ENCODE measurements around the gene GPR157. TPM values are rescaled to one million over a fixed set of nuclear protein-coding genes. Genes with fewer than 3 reads are reported as not detected.

Gene GPR157
- total and polyA plus RNA-seq, 2 of the 13 experiments (the other 11 are each of a cell fraction or from before 2014, with no cell fraction given): 10.1 to 19.2 TPM

GRCh38 chr1:9112961-9113880 lies 15.7 kb downstream of the GPR157 start (continued):
- TF ChIP-seq FOXK1 (CRISPR knock-in tag; IDR thresholded peaks at IDR 0.05; ENCODE audit: borderline replicate concordance, low read depth) (peak; percentile 79; the same call in 1 of the 2 replicates), ZNF329 (CRISPR knock-in tag; IDR thresholded peaks at IDR 0.05; ENCODE audit: low read depth) (peak; percentile 58; the same call in 1 of the 2 replicates), ZNF639 (CRISPR knock-in tag; conservative IDR thresholded peaks at IDR 0.05) (peak; percentile 52; the same call in 1 of the 2 replicates), ZNF644 (CRISPR knock-in tag; IDR thresholded peaks at IDR 0.05; ENCODE audit: low read depth) (no peak), MTF2 (CRISPR knock-in tag; IDR thresholded peaks at IDR 0.05; ENCODE audit: borderline replicate concordance) (no peak), KLF11 (CRISPR knock-in tag; IDR thresholded peaks at IDR 0.05) (no peak), EED (CRISPR knock-in tag; IDR thresholded peaks at IDR 0.05) (peak; percentile 7; the same call in 1 of the 2 replicates), IRF9 (CRISPR knock-in tag; IDR thresholded peaks at IDR 0.05; ENCODE audit: borderline replicate concordance) (peak; percentile 61; the same call in 1 of the 2 replicates), ELF1 (CRISPR knock-in tag; IDR thresholded peaks at IDR 0.05) (0 out of 2 replicates have a peak, but pooled peaks have one; percentile 20), GPN1 (CRISPR knock-in tag; IDR thresholded peaks at IDR 0.05; ENCODE audit: borderline replicate concordance) (no peak), ATF2 (CRISPR knock-in tag; IDR thresholded peaks at IDR 0.05) (peak; percentile 83), ZNF160 (CRISPR knock-in tag; IDR thresholded peaks at IDR 0.05) (peak; percentile 40; the same call in 1 of the 2 replicates), HNF1A (IDR thresholded peaks at IDR 0.05; ENCODE audit: low read depth) (no peak), HNF1A (CRISPR knock-in tag; IDR thresholded peaks at IDR 0.05; ENCODE audit: borderline replicate concordance) (peak; percentile 77), PPARG (CRISPR knock-in tag; conservative IDR thresholded peaks at IDR 0.05) (peak; percentile 59; the same call in 1 of the 2 replicates), ZKSCAN1 (IDR thresholded peaks at IDR 0.05; ENCODE audit: low read length) (no peak), NFRKB (IDR thresholded peaks at IDR 0.05) (no peak), ZSCAN25 (CRISPR knock-in tag; IDR thresholded peaks at IDR 0.05) (peak; percentile 99), ZNF275 (CRISPR knock-in tag; IDR thresholded peaks at IDR 0.05; ENCODE audit: borderline replicate concordance) (no peak), ELF3 (CRISPR knock-in tag; IDR thresholded peaks at IDR 0.05) (peak; percentile 84)

All from HepG2 (cell line).